Fibroblast of the aortic adventitia (primary cell): ENCODE measurements around the gene MKRN2. TPM values are rescaled to one million over a fixed set of nuclear protein-coding genes. Genes with fewer than 3 reads are reported as not detected.
A peak's percentile ranks its signal among the peaks of the same experiment; 100 is the strongest.

Experiments
- DNase-seq: peaks from one replicate; pipeline ENCODE4 v3.0.0-alpha.2; 2010; ENCODE audit warnings: low read depth
- H3K4me3 ChIP-seq: 2 replicates; pipeline ENCODE4 v1.5.1; 2011; ENCODE audit warnings: low read depth, mild to moderate bottlenecking, control low read depth, low read length, moderate library complexity
- total RNA-seq: library from RNA; depleted of rRNA; stranded (reverse); fragments of >200 nt; gene quantifications from 2 replicates; pipeline ENCODE4 v1.2.3, GENCODE V29; 2012; ENCODE audit warnings: low replicate concordance
- TF ChIP-seq, protein P1 (sequence below): IDR thresholded peaks from 2 replicates; pipeline ENCODE4 v1.5.1; 2011; ENCODE audit warnings: mild to moderate bottlenecking, low read length, control low read depth, inconsistent platforms; ENCODE audit not compliant: insufficient read depth

MKRN2 gene
- total RNA-seq, 1 donor: 41.4 TPM

DNA sequence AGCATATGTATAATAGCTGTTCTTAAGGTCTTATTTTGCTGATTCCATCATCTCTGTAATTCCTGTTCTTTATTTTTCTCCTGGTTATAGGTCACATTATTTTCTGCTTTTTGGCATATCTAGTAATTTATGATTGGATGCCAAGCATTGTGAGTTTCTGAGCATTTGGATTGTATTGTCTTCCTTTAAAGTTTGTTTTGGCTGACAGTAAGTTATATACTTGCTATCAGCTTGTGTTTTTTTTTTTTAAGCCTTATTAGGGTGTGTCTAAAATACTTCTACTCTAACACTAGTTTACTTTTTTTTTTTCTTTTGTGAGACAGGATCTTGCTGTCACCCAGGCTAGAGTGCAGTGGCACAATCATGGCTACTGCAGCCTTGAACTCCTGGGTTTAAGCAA, 10.1 kb downstream of the MKRN2 start:
- TF ChIP-seq, protein P1, sequence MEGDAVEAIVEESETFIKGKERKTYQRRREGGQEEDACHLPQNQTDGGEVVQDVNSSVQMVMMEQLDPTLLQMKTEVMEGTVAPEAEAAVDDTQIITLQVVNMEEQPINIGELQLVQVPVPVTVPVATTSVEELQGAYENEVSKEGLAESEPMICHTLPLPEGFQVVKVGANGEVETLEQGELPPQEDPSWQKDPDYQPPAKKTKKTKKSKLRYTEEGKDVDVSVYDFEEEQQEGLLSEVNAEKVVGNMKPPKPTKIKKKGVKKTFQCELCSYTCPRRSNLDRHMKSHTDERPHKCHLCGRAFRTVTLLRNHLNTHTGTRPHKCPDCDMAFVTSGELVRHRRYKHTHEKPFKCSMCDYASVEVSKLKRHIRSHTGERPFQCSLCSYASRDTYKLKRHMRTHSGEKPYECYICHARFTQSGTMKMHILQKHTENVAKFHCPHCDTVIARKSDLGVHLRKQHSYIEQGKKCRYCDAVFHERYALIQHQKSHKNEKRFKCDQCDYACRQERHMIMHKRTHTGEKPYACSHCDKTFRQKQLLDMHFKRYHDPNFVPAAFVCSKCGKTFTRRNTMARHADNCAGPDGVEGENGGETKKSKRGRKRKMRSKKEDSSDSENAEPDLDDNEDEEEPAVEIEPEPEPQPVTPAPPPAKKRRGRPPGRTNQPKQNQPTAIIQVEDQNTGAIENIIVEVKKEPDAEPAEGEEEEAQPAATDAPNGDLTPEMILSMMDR: no peak
- H3K4me3 ChIP-seq: no peak overlapping the region
- peak; percentile 62 for DNase-seq

DNA sequence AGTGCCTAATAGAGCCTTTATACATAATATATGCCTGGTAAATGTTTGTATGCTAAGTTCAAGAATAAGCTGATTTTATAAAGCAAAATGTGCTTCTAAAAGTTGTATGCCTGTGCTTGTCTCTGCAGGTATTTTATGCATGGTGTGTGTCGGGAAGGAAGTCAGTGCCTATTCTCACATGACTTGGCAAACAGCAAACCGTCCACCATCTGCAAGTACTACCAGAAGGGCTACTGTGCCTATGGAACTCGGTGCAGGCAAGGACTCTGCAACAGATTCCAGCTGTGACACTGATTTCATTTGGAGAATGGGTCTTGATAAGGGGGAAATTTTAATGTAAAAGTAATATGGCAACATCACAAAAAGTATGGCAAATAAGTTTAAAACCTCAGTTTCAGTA, 11.9 kb downstream of the MKRN2 start:
- no peak for DNase-seq
- TF ChIP-seq, protein P1: no peak
- no peak overlapping the region for H3K4me3 ChIP-seq

DNA sequence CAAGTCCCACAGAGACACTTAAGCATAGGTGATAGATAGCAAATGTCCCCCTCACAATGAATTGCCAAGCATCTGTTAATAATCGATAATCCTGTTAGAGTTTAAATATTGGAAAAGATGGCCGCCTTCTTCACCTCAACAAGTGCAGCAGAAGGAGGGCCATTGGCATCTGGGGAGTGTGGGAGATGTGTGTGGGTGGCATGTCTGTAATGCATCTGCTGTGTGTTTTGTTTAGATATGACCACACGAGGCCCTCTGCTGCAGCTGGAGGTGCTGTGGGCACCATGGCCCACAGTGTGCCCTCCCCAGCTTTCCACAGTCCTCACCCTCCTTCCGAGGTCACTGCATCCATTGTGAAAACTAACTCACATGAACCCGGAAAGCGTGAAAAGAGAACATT, 12.9 kb downstream of the MKRN2 start:
- no peak overlapping the region for H3K4me3 ChIP-seq
- DNase-seq: no peak
- TF ChIP-seq, protein P1: no peak

DNA sequence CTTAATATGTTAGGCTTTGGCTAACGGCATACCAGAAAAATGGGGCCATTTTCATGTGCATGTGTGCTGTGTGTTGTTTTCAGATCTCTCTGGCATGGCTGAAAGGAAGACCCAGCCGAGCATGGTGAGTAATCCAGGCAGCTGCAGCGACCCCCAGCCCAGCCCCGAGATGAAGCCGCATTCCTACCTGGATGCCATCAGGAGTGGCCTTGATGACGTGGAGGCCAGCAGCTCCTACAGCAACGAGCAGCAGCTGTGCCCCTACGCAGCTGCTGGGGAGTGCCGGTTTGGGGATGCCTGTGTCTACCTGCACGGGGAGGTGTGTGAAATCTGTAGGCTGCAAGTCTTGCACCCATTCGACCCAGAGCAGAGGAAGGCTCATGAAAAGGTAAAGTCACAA, 15.1 kb downstream of the MKRN2 start:
- TF ChIP-seq, protein P1: no peak
- DNase-seq: no peak
- H3K4me3 ChIP-seq: no peak overlapping the region

DNA sequence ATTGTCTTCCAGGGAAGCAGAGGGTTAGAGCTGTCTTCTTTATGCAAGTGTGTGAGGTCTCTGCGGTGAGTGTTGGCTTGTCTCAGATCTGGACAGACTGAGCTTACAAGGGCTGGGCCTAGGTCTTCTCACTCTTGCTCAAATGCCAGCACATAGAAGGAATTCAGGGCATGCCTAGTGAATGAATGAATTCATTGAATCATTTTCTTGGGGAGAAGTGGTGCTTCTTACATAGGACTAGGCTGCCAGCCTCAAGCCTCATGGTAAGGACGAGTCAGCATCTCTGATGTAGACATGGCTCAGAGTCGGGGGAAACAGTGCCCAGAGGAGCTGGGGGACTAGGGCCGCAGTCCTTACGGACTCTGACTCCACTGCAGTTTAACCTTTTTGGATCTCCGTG, 17.2 kb downstream of the MKRN2 start:
- no peak for DNase-seq
- TF ChIP-seq, protein P1: no peak
- H3K4me3 ChIP-seq: no peak overlapping the region

DNA sequence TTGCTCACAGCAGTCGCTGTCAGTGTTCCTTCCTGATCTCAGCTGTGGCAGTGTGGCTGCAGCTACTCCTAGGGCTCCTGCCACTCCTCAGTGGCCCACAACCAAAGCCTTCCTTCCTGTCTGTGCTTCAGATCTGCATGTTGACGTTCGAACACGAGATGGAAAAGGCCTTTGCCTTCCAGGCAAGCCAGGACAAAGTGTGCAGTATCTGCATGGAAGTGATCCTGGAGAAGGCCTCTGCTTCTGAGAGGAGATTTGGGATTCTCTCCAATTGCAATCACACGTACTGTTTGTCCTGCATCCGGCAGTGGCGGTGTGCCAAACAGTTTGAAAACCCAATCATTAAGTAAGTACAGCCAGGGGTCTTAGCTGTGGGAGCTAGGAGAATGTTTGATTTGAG, 17.8 kb downstream of the MKRN2 start:
- no peak overlapping the region for H3K4me3 ChIP-seq
- TF ChIP-seq, protein P1: no peak
- DNase-seq: no peak

DNA sequence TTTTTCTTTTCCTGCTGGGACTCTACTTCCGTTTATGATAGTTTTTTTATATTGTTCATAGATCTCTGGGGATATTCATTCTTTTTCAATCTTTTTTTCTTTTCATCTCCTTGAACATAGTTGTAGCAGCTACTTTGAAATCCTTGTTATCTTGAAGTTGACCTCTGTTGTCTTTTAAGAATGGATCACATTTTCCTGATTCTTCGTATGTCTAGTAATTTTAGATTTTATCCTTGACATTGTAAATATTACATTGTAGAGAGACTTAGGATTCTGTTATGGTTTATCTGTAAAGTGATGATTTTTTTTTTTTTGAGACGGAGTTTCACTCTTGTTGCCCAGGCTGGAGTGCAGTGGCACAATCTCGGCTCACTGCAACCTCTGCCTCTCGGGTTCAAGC, 20.5 kb downstream of the MKRN2 start:
- DNase-seq: no peak
- H3K4me3 ChIP-seq: no peak overlapping the region
- TF ChIP-seq, protein P1: no peak
